B cell (primary cell): Measurements from ENCODE around the gene ODAD4.

Experiments used
- EZH2 ChIP-seq: IDR thresholded peaks from 2 replicates; pipeline ENCODE4 v1.6.1; 2012; ENCODE audit warnings: borderline replicate concordance, low read depth, mild to moderate bottlenecking, moderate library complexity, low read length; ENCODE audit not compliant: insufficient read depth, poor library complexity, severe bottlenecking
- TF ChIP-seq, protein P1 (sequence below): fragments of 200-600 bp; IDR thresholded peaks from one replicate; pipeline ENCODE4 v1.8.0; 2022; ENCODE audit warnings: antibody characterized with exemption, mild to moderate bottlenecking

DNA sequence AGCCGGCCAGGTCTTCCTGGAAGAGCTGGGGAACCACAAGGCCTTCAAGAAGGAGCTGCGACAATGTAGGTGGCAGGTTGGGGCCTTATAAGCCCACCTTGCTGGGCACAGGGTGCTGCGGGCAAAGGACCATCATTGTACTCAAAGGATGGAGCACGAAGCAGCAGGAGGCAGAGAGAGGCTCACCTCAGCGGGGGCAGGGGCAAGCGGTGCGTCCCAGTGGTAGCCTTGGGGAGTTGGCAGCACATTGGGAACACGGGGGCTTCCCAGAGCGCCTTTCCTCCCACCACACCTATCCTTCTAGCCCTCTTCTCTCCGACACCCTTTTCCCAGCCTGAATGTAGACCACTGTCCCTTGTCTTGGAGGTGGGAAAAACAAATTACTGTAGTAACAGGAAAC, 38.3 kb downstream of the ODAD4 start:
- TF ChIP-seq, protein P1, sequence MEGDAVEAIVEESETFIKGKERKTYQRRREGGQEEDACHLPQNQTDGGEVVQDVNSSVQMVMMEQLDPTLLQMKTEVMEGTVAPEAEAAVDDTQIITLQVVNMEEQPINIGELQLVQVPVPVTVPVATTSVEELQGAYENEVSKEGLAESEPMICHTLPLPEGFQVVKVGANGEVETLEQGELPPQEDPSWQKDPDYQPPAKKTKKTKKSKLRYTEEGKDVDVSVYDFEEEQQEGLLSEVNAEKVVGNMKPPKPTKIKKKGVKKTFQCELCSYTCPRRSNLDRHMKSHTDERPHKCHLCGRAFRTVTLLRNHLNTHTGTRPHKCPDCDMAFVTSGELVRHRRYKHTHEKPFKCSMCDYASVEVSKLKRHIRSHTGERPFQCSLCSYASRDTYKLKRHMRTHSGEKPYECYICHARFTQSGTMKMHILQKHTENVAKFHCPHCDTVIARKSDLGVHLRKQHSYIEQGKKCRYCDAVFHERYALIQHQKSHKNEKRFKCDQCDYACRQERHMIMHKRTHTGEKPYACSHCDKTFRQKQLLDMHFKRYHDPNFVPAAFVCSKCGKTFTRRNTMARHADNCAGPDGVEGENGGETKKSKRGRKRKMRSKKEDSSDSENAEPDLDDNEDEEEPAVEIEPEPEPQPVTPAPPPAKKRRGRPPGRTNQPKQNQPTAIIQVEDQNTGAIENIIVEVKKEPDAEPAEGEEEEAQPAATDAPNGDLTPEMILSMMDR, result no peak
- no peak for TF ChIP-seq EZH2
